Endodermal cell (in vitro differentiated cells): ENCODE data around the gene PEX1. TPM values are rescaled to one million over a fixed set of nuclear protein-coding genes. Genes with fewer than 3 reads are reported as not detected.

Experiments used
- DNase-seq: peaks from one replicate; pipeline ENCODE4 v3.0.0-alpha.2; 2017
- H3K27ac ChIP-seq: 2 replicates; pipeline ENCODE4 v1.5.1; 2013; ENCODE audit warnings: mild to moderate bottlenecking, low read depth, low read length, moderate library complexity
- H3K27me3 ChIP-seq: 2 replicates; pipeline ENCODE4 v1.6.1; 2013; ENCODE audit warnings: mild to moderate bottlenecking, low read length, moderate library complexity; ENCODE audit not compliant: insufficient read depth, control insufficient read depth, poor library complexity, severe bottlenecking
- H3K36me3 ChIP-seq: 2 replicates; pipeline ENCODE4 v1.7.0; 2013; ENCODE audit warnings: mild to moderate bottlenecking, low read length, moderate library complexity; ENCODE audit not compliant: control insufficient read depth, insufficient read depth
- H3K4me1 ChIP-seq: one replicate; pipeline ENCODE4 v1.7.0; 2013; ENCODE audit warnings: low read length; ENCODE audit not compliant: control insufficient read depth, insufficient read depth
- H3K4me3 ChIP-seq: 2 replicates; pipeline ENCODE4 v1.5.1; 2013; ENCODE audit warnings: mild to moderate bottlenecking, low read length, moderate library complexity
- H3K9ac ChIP-seq: 2 replicates; pipeline ENCODE4 v1.6.1; 2013; ENCODE audit warnings: mild to moderate bottlenecking, low read length, moderate library complexity; ENCODE audit not compliant: poor library complexity, severe bottlenecking; ENCODE audit errors: extremely low read depth
- H3K9me3 ChIP-seq: 2 replicates; pipeline ENCODE4 v1.6.1; 2013; ENCODE audit warnings: mild to moderate bottlenecking, low read length, moderate library complexity; ENCODE audit not compliant: control insufficient read depth
- H3K27ac Mint-ChIP-seq: 2 replicates; pipeline ENCODE4 v1.8.0; 2020; ENCODE audit warnings: mixed read lengths
- H3K27me3 Mint-ChIP-seq: 2 replicates; pipeline ENCODE4 v1.8.0; 2021; ENCODE audit warnings: mild to moderate bottlenecking, mixed read lengths; ENCODE audit not compliant: insufficient read depth
- H3K36me3 Mint-ChIP-seq: 2 replicates; pipeline ENCODE4 v1.8.0; 2020; ENCODE audit warnings: low read depth, mixed read lengths
- H3K4me1 Mint-ChIP-seq: 2 replicates; pipeline ENCODE4 v1.8.0; 2020; ENCODE audit warnings: mixed read lengths
- H3K4me3 Mint-ChIP-seq: 2 replicates; pipeline ENCODE4 v1.8.0; 2020; ENCODE audit warnings: mild to moderate bottlenecking, moderate library complexity, mixed read lengths
- H3K9me3 Mint-ChIP-seq: 2 replicates; pipeline ENCODE4 v1.8.0; 2020; ENCODE audit warnings: mild to moderate bottlenecking, mixed read lengths
- WGBS, 2 experiments: methylation state at CpG; one replicate each; pipeline versions ENCODE4 v1.1.5 to v1.1.7; 2013; ENCODE audit warnings: missing lambda C conversion rate in 2 of 2, mixed read lengths in 1 of 2; ENCODE audit not compliant: insufficient coverage in 1 of 2, insufficient read length in 1 of 2; 5-methylcytosine and 5-hydroxymethylcytosine counted together
- total RNA-seq, 2 donors: library from RNA; stranded (reverse); fragmentation: NEBNext Ultra II Directional in 1 of 2; extraction: Animal tissue kit (Norgen Biotek cat#: 25700) in 1 of 2; gene quantifications; 2 replicates in 1 of 2; 3 replicates in 1 of 2; pipeline ENCODE4 v1.2.1, GENCODE V29; 2021
- TF ChIP-seq, protein P1 (sequence below): fragments of 200-600 bp; sonication (generic); conservative IDR thresholded peaks from 2 replicates; pipeline ENCODE4 v1.5.0; 2021; ENCODE audit warnings: antibody characterized with exemption, mild to moderate bottlenecking

PEX1 gene
- total RNA-seq, 2 donors from 2014 or later = 26.1 to 34.0 TPM

DNA sequence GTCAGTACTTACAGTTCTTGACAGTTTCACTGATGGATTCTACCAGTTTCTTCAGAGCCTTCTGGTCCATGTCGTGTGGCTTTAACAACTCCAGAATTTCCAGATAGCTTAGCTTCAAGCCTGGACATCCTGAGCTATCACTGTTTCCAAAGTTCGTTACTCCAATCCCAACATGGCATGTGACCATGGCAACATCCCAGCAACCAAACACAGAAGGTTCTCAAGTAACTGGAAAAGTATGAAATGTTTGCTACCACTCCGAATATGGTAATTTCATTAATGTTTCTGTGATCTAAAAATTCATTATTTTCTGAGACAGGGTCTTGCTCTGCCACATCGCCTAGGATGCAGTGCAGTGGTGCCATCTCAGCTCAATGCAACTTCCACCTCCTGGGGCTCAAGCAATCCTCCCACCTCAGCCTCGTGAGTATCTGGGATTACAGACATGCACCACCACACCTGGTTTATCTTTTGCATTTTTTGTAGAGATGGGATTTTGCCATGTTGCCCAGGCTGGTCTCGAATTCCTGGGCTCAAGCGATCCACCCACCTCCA is 29.6 kb upstream of the PEX1 start:
- Mint-ChIP-seq H3K4me3 (no peak overlapping the region), H3K9me3 (no peaks in the 10 kb centered on the region), H3K36me3 (peaks cover 4% of the 10 kb centered on the region), H3K4me1 (no peaks in the 10 kb centered on the region), H3K27me3 (no peaks in the 10 kb centered on the region), H3K27ac (no peak overlapping the region)
- Histone ChIP-seq H3K4me1 (no peaks in the 10 kb centered on the region), H3K27me3 (no peaks in the 10 kb centered on the region), H3K9ac (no peak overlapping the region), H3K27ac (no peak overlapping the region), H3K9me3 (no peaks in the 10 kb centered on the region), H3K4me3 (no peak overlapping the region), H3K36me3 (peaks cover 27% of the 10 kb centered on the region)
- 93 to 95% methylated on average over 6 to 7 of the region's 7 CpGs for WGBS, 2 experiments
- no peak for DNase-seq
- TF ChIP-seq, protein P1, sequence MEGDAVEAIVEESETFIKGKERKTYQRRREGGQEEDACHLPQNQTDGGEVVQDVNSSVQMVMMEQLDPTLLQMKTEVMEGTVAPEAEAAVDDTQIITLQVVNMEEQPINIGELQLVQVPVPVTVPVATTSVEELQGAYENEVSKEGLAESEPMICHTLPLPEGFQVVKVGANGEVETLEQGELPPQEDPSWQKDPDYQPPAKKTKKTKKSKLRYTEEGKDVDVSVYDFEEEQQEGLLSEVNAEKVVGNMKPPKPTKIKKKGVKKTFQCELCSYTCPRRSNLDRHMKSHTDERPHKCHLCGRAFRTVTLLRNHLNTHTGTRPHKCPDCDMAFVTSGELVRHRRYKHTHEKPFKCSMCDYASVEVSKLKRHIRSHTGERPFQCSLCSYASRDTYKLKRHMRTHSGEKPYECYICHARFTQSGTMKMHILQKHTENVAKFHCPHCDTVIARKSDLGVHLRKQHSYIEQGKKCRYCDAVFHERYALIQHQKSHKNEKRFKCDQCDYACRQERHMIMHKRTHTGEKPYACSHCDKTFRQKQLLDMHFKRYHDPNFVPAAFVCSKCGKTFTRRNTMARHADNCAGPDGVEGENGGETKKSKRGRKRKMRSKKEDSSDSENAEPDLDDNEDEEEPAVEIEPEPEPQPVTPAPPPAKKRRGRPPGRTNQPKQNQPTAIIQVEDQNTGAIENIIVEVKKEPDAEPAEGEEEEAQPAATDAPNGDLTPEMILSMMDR = no peak

- H3K4me1 Mint-ChIP-seq = no peaks in the 10 kb centered on the region
- H3K27ac Mint-ChIP-seq = no peak overlapping the region
- no peaks in the 10 kb centered on the region for H3K9me3 Mint-ChIP-seq
- no peaks in the 10 kb centered on the region for H3K9me3 ChIP-seq
- no peaks in the 10 kb centered on the region for H3K27me3 ChIP-seq
- H3K9ac ChIP-seq = no peak overlapping the region
- peaks cover 21% of the 10 kb centered on the region for H3K36me3 ChIP-seq
- H3K4me3 ChIP-seq = no peak overlapping the region
- whole genome bisulfite sequencing, 2 experiments = 85 to 92% methylated on average over 2 of the region's 2 CpGs
- DNase-seq = peak; percentile 49
- H3K27ac ChIP-seq = no peak overlapping the region
- TF ChIP-seq, protein P1 = no peak
- peaks cover 3% of the 10 kb centered on the region for H3K36me3 Mint-ChIP-seq
- H3K4me1 ChIP-seq = no peaks in the 10 kb centered on the region
- no peak overlapping the region for H3K4me3 Mint-ChIP-seq
- no peaks in the 10 kb centered on the region for H3K27me3 Mint-ChIP-seq
Observed at GRCh38 chr7:92557249-92557648, 28.9 kb upstream of the PEX1 start.

GRCh38 chr7:92550194-92550593 is 21.9 kb upstream of the PEX1 start:
- H3K27me3 Mint-ChIP-seq = no peaks in the 10 kb centered on the region
- Histone ChIP-seq H3K9ac (no peak overlapping the region), H3K36me3 (no peaks in the 10 kb centered on the region), H3K9me3 (no peaks in the 10 kb centered on the region), H3K4me3 (no peak overlapping the region), H3K4me1 (no peaks in the 10 kb centered on the region), H3K27ac (no peak overlapping the region), H3K27me3 (no peaks in the 10 kb centered on the region)
- TF ChIP-seq, protein P1 = no peak
- H3K36me3 Mint-ChIP-seq = no peaks in the 10 kb centered on the region
- H3K27ac Mint-ChIP-seq = no peak overlapping the region
- H3K4me3 Mint-ChIP-seq = no peak overlapping the region
- no peak for DNase-seq
- peaks cover 6% of the 10 kb centered on the region for H3K9me3 Mint-ChIP-seq
- WGBS, 2 experiments = 91 to 100% methylated on average over 1 to 4 of the region's 4 CpGs
- no peaks in the 10 kb centered on the region for H3K4me1 Mint-ChIP-seq
